ENCODE results near the gene GRIN2A.

The GRIN2A gene

GRCh38 chr16:9913604-9914326 lies 268.5 kb downstream of the GRIN2A start:
- H3K9ac ChIP-seq, result peak overlapping the region; percentile 37; the same call in 1 of the 2 replicates
- no peak overlapping the region for H3K4me3 ChIP-seq (IDR thresholded peaks at IDR 0.05; ENCODE audit: insufficient read depth, low read depth, low read length)
- no peaks in the 10 kb centered on the region for H4K20me1 ChIP-seq (ENCODE audit: insufficient read depth)
- TF ChIP-seq, protein P1, sequence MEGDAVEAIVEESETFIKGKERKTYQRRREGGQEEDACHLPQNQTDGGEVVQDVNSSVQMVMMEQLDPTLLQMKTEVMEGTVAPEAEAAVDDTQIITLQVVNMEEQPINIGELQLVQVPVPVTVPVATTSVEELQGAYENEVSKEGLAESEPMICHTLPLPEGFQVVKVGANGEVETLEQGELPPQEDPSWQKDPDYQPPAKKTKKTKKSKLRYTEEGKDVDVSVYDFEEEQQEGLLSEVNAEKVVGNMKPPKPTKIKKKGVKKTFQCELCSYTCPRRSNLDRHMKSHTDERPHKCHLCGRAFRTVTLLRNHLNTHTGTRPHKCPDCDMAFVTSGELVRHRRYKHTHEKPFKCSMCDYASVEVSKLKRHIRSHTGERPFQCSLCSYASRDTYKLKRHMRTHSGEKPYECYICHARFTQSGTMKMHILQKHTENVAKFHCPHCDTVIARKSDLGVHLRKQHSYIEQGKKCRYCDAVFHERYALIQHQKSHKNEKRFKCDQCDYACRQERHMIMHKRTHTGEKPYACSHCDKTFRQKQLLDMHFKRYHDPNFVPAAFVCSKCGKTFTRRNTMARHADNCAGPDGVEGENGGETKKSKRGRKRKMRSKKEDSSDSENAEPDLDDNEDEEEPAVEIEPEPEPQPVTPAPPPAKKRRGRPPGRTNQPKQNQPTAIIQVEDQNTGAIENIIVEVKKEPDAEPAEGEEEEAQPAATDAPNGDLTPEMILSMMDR (conservative IDR thresholded peaks at IDR 0.05; ENCODE audit: low read depth, low read length), result no peak
- no peaks in the 10 kb centered on the region for H3K27me3 ChIP-seq (ENCODE audit: insufficient read depth, low read depth)
- H2AFZ ChIP-seq (ENCODE audit: low read depth), result no peak overlapping the region
- H3K4me2 ChIP-seq, result peak overlapping the region; percentile 87
- no peaks in the 10 kb centered on the region for H3K79me2 ChIP-seq (ENCODE audit: insufficient read depth, low read depth)
- peak overlapping the region; percentile 76 for H3K27ac ChIP-seq
- peaks cover 71% of the 10 kb centered on the region for H3K4me1 ChIP-seq (ENCODE audit: low read depth, poor library complexity, severe bottlenecking)
- no peaks in the 10 kb centered on the region for H3K36me3 ChIP-seq (ENCODE audit: insufficient read depth)

- no peak overlapping the region for H3K4me3 ChIP-seq (IDR thresholded peaks at IDR 0.05; ENCODE audit: insufficient read depth, low read depth, low read length)
- no peak overlapping the region for H3K27ac ChIP-seq
- no peaks in the 10 kb centered on the region for H3K79me2 ChIP-seq (ENCODE audit: insufficient read depth, low read depth)
- no peaks in the 10 kb centered on the region for H3K27me3 ChIP-seq (ENCODE audit: insufficient read depth, low read depth)
- no peaks in the 10 kb centered on the region for H4K20me1 ChIP-seq (ENCODE audit: insufficient read depth)
- H3K4me2 ChIP-seq, result no peak overlapping the region
- TF ChIP-seq, protein P1 (conservative IDR thresholded peaks at IDR 0.05; ENCODE audit: low read depth, low read length), result no peak
- no peaks in the 10 kb centered on the region for H3K36me3 ChIP-seq (ENCODE audit: insufficient read depth)
- H2AFZ ChIP-seq (ENCODE audit: low read depth), result no peak overlapping the region
- peaks cover 73% of the 10 kb centered on the region for H3K4me1 ChIP-seq (ENCODE audit: low read depth, poor library complexity, severe bottlenecking)
- H3K9ac ChIP-seq, result no peak overlapping the region
Measured at GRCh38 chr16:9911989-9912388, 270.2 kb downstream of the GRIN2A start.

DNA sequence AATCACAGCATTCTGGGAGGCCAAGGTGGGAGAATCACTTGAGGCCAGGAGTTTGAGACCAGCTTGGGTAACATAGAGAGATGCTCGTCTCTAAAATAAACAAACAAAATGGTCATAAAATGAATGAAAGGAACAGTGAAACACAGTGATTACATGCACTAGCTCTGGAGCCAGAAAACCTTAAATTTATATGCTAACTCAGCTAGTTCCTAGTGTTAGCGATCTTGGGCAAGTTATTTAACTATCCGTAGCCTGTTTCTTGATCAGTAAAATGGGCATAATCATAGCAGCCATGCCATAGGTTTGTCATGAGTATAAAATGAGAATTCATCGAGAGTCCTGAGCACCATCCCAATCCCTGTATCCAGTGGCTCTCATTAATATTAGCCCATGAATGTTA lies 271.0 kb downstream of the GRIN2A start:
- no peak overlapping the region for H3K27ac ChIP-seq
- no peak overlapping the region for H3K4me2 ChIP-seq

DNA sequence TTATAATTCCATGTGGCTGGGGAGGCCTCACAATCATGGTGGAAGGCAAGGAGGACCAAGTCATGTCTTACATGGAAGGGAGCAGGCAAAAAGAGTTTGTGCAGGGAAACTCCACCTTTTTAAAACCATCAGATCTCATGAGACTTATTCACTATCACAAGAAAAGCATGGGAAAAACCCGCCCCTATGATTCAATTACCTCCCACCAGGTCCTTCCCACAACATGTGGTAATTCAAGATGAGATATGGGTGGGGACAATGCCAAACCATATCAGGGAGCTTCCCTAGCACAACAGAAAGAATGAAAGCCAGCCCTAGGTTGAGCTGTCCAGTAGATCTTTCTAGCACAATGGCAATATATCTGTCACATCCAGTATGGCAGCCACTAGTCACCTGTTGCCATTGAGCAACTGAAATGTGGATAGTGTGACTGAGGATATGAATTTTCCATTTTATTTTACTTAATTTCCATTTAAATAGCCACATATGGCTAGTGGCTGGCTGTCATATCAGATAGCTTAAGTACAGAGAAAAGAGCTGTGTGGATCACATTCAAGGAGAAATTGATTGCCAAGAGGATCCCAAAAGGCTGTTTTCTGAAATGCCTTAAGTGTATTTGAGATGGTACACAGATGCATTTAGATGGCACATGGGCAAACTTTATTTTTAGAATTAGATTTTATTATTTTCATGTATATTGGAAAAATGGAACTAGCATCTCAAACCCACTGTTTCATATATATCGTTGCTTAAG lies 273.0 kb downstream of the GRIN2A start:
- H3K4me2 ChIP-seq, result no peak overlapping the region
- H3K79me2 ChIP-seq (ENCODE audit: insufficient read depth, low read depth), result no peaks in the 10 kb centered on the region
- H4K20me1 ChIP-seq (ENCODE audit: insufficient read depth), result no peaks in the 10 kb centered on the region
- H3K9ac ChIP-seq, result no peak overlapping the region
- peaks cover 54% of the 10 kb centered on the region for H3K4me1 ChIP-seq (ENCODE audit: low read depth, poor library complexity, severe bottlenecking)
- no peak overlapping the region for H3K27ac ChIP-seq
- TF ChIP-seq, protein P1 (conservative IDR thresholded peaks at IDR 0.05; ENCODE audit: low read depth, low read length), result no peak
- no peak overlapping the region for H3K4me3 ChIP-seq (IDR thresholded peaks at IDR 0.05; ENCODE audit: insufficient read depth, low read depth, low read length)
- no peaks in the 10 kb centered on the region for H3K36me3 ChIP-seq (ENCODE audit: insufficient read depth)
- H3K27me3 ChIP-seq (ENCODE audit: insufficient read depth, low read depth), result no peaks in the 10 kb centered on the region
- H2AFZ ChIP-seq (ENCODE audit: low read depth), result no peak overlapping the region

More for the DNA sequence above, 271.0 kb downstream of the GRIN2A start:
- H2AFZ ChIP-seq (ENCODE audit: low read depth), result no peak overlapping the region
- H3K27me3 ChIP-seq (ENCODE audit: insufficient read depth, low read depth), result no peaks in the 10 kb centered on the region
- H3K79me2 ChIP-seq (ENCODE audit: insufficient read depth, low read depth), result no peaks in the 10 kb centered on the region
- H3K4me3 ChIP-seq (IDR thresholded peaks at IDR 0.05; ENCODE audit: insufficient read depth, low read depth, low read length), result no peak overlapping the region
- no peaks in the 10 kb centered on the region for H3K36me3 ChIP-seq (ENCODE audit: insufficient read depth)
- peaks cover 72% of the 10 kb centered on the region for H3K4me1 ChIP-seq (ENCODE audit: low read depth, poor library complexity, severe bottlenecking)
- TF ChIP-seq, protein P1 (conservative IDR thresholded peaks at IDR 0.05; ENCODE audit: low read depth, low read length), result no peak
- H3K9ac ChIP-seq, result no peak overlapping the region
- no peaks in the 10 kb centered on the region for H4K20me1 ChIP-seq (ENCODE audit: insufficient read depth)

Data from KMS-11 (cell line).